ENCODE results near the gene SLC38A3.

- TF ChIP-seq POLR2A (IDR thresholded peaks at IDR 0.05) (no peak), CTCF (IDR thresholded peaks at IDR 0.05) (no peak)
These were observed 33.5 kb downstream of the SLC38A3 start for GRCh38 chr3:50238549-50239026.

Data from Peyer's patch (tissue), 4 donors.